HG03103 (cell line): ENCODE data around the gene PPM1H.
"Not testable (repeated sequence)": the region's sequence is repeated elsewhere in the genome, so short reads cannot be mapped to it uniquely, and the experiment has no call there.

Experiments
- ATAC-seq: cut with Tn5 transposase; IDR thresholded peaks from one replicate; pipeline ENCODE4 v1.9.1; 2021; ENCODE audit warnings: low read depth; ENCODE audit not compliant: unreplicated experiment

The PPM1H gene

DNA sequence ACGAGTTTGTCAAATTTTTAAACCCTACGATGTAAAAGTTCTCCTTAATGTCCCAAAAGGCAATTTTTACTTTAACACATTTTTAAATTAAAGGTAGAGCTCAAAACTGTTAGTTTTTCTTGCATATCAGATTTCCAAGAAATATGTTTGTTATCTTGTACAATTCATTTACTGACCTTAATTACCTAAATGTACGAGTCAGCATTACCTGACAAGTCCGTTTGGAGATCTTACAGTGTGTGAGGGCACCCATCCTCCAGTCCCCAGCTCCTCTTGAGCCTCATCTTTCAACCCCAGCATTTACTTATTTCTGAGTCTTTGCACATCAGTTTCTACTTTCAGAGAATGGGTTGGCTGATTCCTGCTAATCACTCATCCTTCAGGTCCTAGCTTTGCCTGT lies 23.7 kb downstream of the PPM1H start:
- no peak for ATAC-seq

DNA sequence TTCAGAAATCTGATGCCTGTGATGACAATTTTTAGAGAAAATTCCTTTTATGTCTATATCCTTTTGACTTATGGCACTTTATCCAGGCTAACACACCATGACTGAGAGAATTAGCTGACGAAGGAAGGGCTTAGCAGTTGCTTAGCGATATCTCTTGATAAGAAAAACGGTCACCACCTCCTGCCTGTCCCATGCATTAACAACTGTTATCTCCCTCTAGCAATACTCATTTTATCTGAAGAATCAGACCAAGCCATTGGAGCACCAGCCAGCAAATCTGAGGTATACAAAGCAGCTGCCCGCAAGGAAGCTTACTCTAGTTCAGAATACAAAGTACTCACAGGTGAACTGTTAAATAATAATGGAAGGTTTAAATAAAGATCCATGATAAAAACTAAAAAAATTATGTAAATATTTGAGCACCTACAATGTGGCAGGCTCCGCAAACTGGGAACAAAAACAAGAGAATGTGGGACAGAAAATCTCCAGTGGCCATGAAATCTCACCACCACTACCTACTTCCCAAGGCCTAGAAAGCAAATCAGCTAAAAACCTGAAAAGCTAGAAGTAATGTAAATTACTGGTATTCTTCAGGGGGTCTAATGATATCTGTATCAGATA lies 24.3 kb downstream of the PPM1H start:
- ATAC-seq, result no peak

DNA sequence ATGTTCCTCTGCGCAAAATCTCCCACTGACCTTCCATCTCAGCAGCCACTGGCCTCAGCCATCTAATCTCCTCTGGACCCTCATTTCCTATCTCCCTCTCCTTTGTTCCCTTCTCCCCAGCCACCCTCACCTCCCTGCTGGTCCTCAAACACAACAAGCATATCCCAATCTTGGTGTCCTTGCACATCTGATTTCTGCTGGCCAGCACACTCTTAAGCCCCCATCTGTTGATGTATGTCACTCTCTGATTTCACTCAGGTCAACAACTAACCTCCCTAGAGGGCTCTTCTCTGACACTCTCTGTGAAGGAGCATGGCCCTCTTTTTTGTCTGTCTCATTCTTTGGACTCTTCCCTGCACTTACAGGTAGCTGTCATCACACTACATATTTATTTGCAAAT lies 25.6 kb downstream of the PPM1H start:
- no peak for ATAC-seq

DNA sequence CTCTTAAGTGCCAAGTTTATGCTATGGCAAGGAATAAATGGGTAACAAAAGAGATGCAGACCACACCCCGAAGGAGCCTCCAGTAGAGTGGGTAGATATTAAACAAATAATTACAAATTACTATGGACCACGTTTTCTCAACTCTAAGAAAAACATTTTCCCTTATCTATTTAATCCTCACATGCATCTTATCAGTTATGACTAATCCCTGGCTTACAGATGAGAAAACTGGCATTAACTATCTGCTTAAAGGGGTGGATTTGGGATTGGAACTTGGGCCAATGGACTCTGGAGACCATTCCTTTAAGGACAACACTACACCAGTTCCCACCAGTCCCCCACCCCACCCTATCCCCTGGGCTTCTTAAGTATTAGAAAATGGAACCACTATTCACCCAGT lies 26.3 kb downstream of the PPM1H start:
- no peak for ATAC-seq

DNA sequence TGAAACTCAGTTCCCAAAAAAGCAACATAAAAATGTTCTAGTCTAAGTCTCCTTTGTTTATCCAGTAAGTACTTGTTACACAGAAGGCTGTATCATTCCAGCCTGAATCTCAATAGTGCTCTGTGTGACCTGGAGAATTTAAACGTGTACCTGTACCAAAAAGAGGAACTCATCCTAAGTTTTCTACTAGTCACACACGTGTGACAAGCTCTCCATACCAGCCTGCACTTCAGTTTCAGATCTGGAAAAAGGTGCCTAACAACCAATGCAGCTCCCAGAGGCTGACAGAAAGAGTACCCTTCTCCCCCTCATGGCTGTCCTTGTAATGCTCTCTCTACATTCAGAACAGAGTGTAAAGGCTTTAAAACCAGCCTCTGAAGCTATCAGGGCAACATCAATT lies 27.4 kb downstream of the PPM1H start:
- no peak for ATAC-seq

DNA sequence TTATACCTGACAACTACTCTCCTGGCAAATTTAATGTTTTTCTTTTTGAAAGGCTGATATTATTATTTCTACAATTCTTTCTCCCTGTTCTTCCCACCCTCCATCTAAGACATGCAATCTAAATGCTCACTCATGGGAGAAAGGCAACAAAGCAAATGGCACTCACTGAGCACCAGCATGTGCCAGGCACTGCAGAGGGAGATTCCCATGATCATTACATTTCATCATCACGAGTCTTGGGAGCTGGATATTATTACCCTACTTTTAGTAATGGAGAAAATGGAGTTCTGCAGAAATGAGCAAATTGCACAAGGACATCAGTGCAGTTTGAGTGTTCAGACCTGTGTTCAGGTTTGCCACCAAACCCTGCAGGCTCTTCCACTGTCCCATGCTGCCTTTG lies 27.9 kb downstream of the PPM1H start:
- ATAC-seq, result no peak

DNA sequence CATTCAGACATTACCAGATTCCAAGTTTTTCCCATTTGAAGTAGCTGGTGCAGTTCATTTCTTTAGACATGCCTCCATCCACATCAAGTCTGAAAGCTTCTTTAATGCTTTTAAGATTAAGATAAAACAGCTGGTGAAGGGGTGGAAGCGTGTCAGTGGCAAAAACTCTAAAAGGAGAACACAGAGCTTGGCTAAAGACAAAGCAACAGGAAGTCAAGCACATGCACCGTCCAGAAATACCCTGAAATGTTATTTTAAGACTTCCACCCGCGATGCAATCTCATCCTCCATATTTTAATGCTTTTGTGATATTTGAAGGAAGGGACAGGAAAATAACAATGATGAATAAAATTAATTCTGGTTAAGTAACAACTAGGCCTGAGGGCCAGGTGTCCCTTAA lies 31.8 kb downstream of the PPM1H start:
- ATAC-seq, result no peak

DNA sequence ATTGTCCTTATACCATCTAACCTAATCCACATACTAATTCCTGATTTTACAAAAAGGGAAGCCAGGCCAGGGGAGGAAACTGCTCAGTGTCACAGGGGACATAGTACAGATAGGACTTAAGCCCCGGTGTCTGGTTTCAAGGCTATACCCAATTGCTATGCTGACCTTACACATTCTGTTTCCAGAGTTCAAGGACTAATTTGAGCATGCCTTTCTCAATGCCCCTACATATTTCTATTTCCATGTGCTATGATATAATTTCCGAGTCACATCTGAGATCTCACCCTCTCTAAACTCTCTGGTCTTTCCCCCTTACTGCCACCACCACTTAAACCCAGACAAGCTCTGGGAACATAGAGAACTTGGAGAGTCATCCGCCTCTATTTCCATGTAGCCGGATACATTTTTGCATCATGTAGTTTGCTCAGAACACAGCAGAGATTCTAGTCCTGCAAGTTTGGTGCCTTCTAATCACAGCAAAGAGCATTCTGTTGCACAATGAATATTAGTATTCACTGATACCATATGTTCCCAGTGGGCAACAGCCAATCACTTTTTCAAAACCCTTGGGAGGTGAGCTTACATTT lies 34.2 kb downstream of the PPM1H start:
- no peak for ATAC-seq

DNA sequence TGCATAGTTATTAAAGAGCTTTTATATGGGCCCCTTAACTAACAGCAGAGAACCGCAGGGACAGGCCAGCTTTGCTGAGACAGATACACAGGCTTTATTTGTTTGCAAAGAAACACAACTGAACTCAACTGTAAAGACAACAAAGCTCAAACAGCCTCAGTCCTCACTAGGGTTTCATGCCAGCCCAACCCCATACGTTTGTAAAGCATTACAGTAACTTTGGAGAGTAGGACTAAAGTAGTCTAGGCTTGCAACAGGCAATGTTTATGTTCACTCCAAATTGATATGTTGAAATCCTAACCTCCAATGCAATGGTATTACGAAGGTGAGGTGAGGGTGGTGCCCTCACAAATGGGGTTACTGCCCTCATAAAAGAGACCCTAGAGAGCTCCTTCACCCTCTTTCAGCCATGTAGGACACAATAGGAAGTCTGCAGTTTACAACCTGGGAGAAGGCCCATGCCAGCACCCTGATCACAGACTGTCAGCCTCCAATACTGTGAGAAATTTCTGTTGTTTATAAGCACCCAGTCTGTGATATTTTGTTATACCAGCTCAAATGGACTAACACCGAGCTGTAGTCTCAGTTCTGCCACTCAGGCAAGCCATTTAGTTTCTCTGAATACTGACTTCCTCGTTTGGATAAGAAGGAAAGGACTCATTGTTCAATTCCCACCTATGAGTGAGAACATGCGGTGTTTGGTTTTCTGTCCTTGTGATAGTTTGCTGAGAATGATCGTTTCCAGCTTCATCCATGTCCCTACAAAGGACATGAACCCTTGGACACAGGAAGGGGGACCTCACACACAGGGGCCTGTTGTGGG lies 35.2 kb downstream of the PPM1H start:
- no peak for ATAC-seq

DNA sequence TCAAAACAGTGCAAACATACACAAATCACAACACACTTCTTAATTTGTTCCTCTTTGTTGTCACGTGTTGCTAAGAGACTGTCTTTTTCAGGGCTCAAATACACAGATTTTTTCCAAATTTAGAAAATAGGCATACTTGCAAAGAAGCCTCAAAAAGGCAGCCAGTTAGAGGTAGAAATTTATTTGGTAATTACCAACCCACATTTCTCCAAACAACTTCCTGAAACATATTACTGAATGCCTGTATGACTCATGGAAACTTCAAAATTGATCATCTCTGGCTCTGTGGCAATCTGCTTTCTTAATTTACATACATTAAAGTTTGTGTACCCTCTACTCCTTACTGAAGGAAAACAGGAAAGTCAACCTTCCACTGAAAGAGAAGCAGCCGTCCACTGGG lies 36.4 kb downstream of the PPM1H start:
- no peak for ATAC-seq

DNA sequence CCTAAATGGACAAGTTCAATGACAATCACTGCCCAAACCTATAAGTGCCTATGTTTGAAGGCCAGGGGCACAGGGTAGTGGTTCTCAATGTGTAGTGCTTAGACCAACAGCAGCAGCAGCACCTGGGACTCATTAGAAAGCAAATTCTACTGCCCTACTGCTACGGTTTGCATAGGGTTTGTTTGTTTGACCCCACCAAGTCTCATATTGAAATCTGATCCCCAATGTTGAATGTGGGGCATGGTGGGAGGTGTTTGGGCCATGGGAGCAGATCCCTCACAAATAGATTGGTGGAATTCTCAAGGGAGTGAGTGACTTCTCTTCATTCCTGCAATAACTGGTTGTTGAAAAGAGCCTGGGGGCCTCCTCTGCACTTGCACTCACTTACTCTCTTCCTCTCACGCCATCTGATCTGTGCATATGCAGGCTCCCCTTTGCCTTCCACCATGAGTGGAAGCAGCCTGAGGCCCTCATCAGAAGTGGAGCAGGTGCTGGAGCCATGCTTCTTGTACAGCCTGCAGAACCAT lies 39.5 kb downstream of the PPM1H start:
- no peak for ATAC-seq

DNA sequence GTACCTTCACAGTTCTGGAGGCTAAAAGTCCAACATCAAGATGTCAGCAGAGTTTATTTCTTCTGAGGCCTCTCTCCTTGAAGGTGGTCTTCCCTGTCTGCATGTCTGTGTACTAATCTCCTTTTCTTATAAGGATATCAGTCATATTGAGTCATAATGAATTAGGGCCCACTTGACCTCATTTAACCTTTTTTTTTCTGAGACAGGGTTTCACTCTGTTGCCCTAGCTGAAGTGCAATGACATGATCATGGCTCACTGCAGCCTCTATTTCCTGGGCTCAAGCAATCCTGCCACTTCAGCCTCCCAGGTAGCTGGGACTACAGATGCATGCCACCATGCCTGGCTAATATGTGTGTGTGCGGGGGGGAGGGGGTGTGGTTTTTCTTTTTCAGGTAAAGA lies 41.7 kb downstream of the PPM1H start:
- ATAC-seq, result no peak

DNA sequence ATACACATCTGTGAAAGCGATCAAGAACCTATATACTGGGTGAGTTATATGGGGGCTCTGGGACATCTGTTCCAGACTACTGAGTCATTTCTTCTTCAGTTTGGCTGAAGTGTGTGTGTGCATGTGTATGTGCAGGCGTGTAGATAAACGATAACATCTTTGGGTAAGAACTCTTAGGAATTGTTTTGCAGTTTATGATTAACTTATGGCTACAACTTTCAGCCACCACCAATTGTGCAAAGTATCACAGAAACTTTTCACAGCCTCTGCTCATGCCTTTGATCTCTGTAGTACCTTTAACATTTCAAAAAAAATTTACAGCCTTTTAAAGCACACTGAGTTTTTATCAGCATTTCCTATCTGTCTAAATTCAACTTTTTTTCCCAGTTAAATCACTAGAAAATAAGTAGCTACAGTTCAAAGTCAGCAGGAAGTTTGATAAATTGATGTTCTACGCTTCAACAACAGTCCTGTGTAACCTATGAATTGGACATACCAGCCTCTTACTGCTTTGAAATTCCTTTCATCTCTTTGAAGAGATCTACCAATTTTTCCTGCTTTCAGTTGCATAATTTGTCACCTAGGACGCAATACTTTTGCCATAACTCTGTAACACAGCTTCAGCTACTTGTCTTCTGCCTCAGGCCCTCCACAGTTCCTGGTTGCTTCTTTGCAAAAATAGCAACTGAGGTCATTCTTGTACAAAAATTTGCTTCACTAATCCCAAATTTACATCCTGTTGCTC lies 43.0 kb downstream of the PPM1H start:
- no peak for ATAC-seq

DNA sequence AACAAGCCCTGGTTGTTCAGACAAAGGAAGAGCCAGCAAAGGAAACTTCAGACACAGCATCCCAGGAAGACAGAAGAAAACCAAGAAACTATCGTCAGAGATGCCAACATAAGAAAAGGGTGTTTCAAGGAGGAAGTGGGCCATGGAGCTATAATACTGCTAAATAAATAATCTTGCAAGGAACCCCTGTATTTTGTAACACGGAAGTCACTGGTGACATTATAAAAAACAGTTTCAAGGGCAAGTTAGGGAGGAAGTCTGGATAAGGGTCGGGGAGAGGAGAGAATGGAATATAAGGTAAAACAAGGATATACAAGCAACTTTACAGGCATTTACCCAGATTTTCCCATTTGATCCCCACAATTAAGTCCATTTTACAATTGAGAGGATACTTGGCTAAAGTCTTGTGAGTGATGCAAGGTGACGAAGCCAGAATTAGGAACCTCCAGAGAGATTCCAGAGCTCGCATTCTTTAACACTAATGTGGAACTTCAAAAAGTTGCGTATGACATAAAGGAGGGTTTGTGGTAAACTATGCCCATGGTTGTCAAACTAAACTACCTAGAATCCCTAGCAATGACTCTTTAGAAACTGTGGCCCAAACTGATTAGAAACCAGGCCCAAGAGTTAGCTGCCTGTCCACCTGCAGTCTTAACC lies 46.4 kb downstream of the PPM1H start:
- no peak for ATAC-seq

DNA sequence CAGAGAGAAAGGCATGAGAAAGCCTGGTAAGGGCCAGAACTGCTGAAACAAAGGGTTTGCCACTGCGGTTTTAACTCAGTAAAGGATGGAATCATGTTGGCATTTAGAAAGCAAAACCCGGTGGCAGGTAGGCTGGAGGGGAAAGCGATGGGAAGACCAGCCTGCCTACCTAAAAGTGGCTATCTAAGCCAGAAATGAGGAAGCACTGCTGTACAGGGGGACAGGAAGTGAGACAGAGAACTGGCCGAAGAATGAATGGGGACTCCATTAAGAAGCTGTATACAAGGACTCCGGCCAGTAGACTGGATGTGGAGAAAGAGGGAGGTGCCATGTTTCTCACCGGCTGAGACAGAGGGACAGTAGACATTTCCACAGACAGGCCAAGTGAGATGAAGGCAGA lies 48.2 kb downstream of the PPM1H start:
- no peak for ATAC-seq

DNA sequence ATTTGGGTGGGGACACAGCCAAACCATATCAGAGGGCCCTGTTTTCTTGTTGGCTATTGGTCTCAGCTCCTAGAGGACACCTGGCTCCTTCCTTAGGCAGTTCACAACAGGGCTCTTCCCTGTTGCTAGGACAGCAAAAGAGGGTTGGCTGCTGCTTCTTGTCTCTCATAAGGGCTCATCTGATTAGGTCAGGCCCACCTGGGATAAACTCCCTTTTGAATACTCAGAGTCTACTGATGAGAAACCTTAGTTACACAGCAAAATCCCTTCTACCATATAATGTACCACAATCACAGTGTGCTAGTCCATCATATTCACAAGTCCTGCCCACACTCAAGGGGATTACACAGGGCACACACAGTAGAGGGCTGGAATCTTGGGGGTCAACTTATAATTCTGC lies 49.7 kb downstream of the PPM1H start:
- ATAC-seq, result no peak

DNA sequence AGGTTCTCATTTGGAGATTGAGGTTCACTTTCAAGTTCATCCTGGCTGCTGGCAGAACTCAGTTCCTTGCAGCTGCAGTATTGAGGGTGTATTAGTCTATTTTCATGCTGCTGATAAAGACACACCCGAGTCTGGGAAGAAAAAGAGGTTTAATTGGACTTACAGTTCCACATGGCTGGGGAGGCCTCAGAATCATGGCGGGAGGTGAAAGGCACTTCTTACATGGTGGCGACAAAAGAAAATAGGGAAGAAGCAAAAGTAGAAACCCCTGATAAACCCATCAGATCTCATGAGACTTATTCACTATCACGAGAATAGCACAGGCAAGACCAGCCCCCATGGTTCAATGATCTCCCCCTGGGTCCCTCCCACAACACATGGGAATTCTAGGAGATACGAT lies 50.1 kb downstream of the PPM1H start:
- ATAC-seq, result not testable (repeated sequence)

DNA sequence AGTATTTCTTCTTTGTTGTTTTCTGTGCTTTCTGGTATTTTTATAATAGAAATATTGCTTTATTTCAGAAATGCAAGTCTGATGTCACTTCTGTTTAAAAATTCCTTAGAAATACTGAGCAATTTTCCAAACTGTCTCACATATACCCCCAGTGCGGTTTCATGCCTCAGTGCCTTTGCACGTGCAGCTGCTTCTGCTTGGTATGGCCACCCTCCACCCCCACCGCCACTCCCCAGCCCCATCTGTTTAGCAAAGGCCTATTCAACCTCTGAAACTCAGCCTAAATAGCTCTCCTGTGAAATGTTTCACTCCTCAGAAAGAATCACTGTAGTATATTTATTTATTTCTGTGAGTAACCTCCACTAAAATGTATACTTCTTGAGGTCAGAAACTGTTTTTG lies 52.3 kb downstream of the PPM1H start:
- no peak for ATAC-seq

DNA sequence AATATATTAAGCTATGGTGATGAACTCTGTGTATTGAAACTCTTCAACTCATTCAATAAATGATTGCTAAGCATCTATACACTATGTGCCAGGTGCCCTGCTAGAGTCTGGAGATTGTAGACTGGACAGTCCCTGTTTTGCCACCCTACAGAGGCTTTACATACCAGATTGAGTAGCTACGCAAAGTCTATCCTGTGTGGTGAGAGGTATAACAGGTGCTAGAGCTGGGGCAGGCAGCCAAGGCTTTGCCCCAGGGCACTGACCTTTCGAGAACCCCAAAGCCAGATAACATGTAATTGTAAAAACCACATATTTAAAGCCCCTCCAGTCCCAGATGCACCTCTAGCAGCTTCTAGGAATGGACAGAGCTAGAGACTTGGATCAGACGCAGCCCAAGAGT lies 52.8 kb downstream of the PPM1H start:
- ATAC-seq, result no peak

DNA sequence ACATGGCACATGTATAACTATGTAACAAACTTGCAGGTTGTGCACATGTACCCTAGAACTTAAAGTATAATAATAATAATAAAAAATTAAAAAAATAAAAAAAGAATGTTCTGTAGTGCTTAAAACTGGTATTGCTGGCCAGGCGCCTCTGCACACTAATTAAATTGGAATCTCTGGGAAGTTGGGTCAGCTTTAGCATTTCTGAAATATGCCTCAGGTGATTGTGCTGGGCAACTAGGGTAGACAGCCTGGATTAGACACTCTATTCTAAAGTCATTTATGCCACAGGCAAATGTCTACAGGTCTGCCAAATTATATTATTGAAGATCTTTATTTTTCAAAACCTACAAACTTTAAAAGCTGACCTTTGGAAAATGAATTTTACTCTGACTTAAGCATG lies 55.3 kb downstream of the PPM1H start:
- ATAC-seq, result no peak

DNA sequence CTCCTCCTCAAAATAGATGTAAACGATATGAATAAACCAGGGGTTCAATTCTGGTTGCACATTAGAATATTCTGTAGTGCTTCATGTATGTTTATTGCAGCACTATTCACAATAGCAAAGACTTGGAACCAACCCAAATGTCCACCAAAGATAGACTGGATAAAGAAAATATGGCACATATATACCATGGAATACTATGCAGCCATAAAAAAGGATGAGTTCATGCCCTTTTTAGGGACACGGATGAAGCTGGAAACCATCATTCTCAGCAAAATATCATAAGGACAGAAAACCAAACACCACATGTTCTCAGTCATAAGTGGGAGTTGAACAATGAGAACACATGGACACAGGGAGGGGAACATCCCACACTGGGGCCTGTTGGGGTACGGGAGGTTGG lies 55.7 kb downstream of the PPM1H start:
- ATAC-seq, result not testable (repeated sequence)
